Measurements from ENCODE around the gene DPP10. TPM values are rescaled to one million over a fixed set of nuclear protein-coding genes. Genes with fewer than 3 reads are reported as not detected.
"Not testable (repeated sequence)": the region's sequence is repeated elsewhere in the genome, so short reads cannot be mapped to it uniquely, and the experiment has no call there.

DPP10 gene
- total RNA-seq, 2 experiments from 2014 or later = not detected

- CTCF ChIA-PET = no interaction called here
- no peak overlapping the region for H3K4me3 Mint-ChIP-seq
- ATAC-seq (no peak), DNase-seq (no peak)
- no peaks in the 10 kb centered on the region for H3K36me3 Mint-ChIP-seq
- no peaks in the 10 kb centered on the region for H3K27me3 Mint-ChIP-seq
- H3K4me1 Mint-ChIP-seq = no peaks in the 10 kb centered on the region
- no peak overlapping the region for H3K27ac Mint-ChIP-seq
- H3K9me3 Mint-ChIP-seq (ENCODE audit: low read depth) = no peaks in the 10 kb centered on the region
These were observed 22.7 kb downstream of the DPP10 start for GRCh38 chr2:114464961-114465706.

- ATAC-seq = no peak
- no peak for DNase-seq
- no peak overlapping the region for H3K27ac Mint-ChIP-seq
- H3K4me1 Mint-ChIP-seq = no peaks in the 10 kb centered on the region
- H3K36me3 Mint-ChIP-seq = no peaks in the 10 kb centered on the region
- no peak overlapping the region for H3K4me3 Mint-ChIP-seq
- H3K27me3 Mint-ChIP-seq = no peaks in the 10 kb centered on the region
- no peaks in the 10 kb centered on the region for H3K9me3 Mint-ChIP-seq (ENCODE audit: low read depth)
- CTCF ChIA-PET = no interaction called here
These were observed 25.9 kb downstream of the DPP10 start for GRCh38 chr2:114468343-114468742.

GRCh38 chr2:114472246-114472645 lies 29.8 kb downstream of the DPP10 start:
- H3K4me1 Mint-ChIP-seq = no peaks in the 10 kb centered on the region
- no peaks in the 10 kb centered on the region for H3K27me3 Mint-ChIP-seq
- no peak overlapping the region for H3K27ac Mint-ChIP-seq
- no peaks in the 10 kb centered on the region for H3K36me3 Mint-ChIP-seq
- no peak overlapping the region for H3K4me3 Mint-ChIP-seq
- no peak for ATAC-seq
- DNase-seq = no peak
- H3K9me3 Mint-ChIP-seq (ENCODE audit: low read depth) = no peaks in the 10 kb centered on the region
- CTCF ChIA-PET = no interaction called here

DNA sequence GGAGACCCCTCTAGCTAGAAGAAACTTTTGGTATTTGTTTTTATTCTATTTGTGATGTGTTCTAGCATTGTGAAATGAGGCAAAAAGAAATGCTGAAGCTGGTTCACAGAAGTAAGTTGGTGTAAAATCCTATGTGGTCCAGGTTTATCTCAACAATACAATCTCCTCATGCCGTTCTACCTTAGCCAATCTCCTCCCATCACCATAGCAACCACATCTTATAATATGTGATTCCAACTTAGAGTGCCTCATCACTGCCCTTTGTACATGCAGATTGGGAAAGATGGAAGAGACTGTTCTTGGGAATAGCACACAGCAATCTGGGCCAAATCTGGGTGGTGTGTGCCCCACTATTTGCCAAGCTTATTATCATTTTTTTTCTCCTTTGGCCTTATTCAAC lies 30.3 kb downstream of the DPP10 start:
- ATAC-seq (no peak), DNase-seq (no peak)
- no peak overlapping the region for H3K27ac Mint-ChIP-seq
- H3K36me3 Mint-ChIP-seq = no peaks in the 10 kb centered on the region
- H3K27me3 Mint-ChIP-seq = no peaks in the 10 kb centered on the region
- no peak overlapping the region for H3K4me3 Mint-ChIP-seq
- CTCF ChIA-PET = no interaction called here
- H3K9me3 Mint-ChIP-seq (ENCODE audit: low read depth) = no peaks in the 10 kb centered on the region
- H3K4me1 Mint-ChIP-seq = no peaks in the 10 kb centered on the region

DNA sequence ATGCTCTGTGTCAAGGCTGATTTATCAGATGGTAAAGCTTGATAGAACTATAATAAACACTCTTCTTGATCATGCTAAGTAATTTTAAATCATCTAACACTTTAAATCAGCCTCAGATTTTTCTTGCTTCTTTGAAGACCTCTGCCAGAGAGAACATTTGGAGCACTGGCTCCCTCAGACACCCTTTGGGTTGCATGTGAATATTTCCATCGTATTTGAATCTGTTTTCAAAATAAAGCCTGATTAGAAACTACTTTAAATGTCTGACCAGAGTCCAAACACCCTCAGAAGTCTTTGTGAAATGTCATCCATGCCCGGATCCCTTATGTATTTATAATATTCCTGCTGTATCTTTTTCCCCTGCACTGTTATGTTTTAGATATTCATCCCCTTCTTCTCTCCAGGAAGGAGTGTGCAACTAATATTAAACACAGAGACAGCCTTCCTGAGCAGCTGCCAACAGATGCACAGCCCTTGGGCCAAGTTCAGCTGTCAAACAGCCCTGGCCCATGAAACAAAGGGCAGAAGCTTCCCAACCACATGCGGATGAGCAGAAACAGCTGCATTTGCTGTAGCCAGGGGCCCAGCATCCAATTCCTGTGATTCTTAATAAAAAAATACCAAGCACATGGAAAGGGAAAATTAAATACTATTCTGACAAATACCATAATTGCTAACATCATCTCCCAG lies 46.5 kb downstream of the DPP10 start:
- Mint-ChIP-seq H3K4me3 (no peak overlapping the region), H3K27ac (no peak overlapping the region), H3K27me3 (no peaks in the 10 kb centered on the region), H3K9me3 (ENCODE audit: low read depth) (no peaks in the 10 kb centered on the region), H3K36me3 (no peaks in the 10 kb centered on the region), H3K4me1 (no peaks in the 10 kb centered on the region)
- CTCF ChIA-PET = no interaction called here
- ATAC-seq (no peak), DNase-seq (no peak)

DNA sequence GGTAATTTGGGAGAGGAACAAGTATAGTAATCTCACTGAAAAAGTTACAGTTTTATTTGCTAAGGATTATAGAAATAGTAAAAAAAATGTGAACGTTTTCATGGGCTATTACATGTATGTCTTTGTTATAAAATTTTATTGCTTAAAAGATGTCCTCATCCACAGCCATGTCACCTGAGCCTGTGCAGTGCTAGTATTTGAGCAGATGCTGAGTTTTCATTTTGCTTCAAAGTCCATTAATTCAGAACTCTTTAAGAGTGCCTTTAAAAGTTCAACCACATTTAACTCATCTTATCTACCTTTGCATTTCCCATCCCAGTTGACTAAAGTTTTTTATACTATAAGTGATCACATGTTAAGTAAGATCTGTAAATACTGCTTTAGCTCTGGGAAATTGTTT lies 52.6 kb downstream of the DPP10 start:
- DNase-seq (no peak), ATAC-seq (no peak)
- Mint-ChIP-seq H3K27ac (no peak overlapping the region), H3K4me1 (no peaks in the 10 kb centered on the region), H3K9me3 (ENCODE audit: low read depth) (no peaks in the 10 kb centered on the region), H3K27me3 (no peaks in the 10 kb centered on the region), H3K4me3 (no peak overlapping the region), H3K36me3 (no peaks in the 10 kb centered on the region)
- CTCF ChIA-PET = no interaction called here

DNA sequence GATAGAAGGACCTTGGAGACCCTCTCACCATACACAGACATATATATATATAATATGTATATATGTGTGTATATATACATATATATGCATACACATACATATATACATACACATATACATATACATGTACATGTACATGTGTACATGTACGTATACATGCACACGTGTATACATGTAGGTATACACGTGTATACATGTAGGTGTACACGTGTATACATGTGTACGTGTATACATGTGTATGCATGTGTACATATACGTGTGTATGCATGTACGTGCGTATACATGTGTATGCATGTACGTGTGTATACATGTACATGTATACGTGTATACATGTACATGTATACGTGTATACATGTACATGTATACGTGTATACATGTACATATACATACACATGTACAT lies 54.5 kb downstream of the DPP10 start:
- CTCF ChIA-PET = no interaction called here
- H3K36me3 Mint-ChIP-seq = no peaks in the 10 kb centered on the region
- no peak overlapping the region for H3K27ac Mint-ChIP-seq
- H3K4me1 Mint-ChIP-seq = no peaks in the 10 kb centered on the region
- no peak overlapping the region for H3K4me3 Mint-ChIP-seq
- no peaks in the 10 kb centered on the region for H3K9me3 Mint-ChIP-seq (ENCODE audit: low read depth)
- ATAC-seq (no peak), DNase-seq (no peak)
- no peaks in the 10 kb centered on the region for H3K27me3 Mint-ChIP-seq

DNA sequence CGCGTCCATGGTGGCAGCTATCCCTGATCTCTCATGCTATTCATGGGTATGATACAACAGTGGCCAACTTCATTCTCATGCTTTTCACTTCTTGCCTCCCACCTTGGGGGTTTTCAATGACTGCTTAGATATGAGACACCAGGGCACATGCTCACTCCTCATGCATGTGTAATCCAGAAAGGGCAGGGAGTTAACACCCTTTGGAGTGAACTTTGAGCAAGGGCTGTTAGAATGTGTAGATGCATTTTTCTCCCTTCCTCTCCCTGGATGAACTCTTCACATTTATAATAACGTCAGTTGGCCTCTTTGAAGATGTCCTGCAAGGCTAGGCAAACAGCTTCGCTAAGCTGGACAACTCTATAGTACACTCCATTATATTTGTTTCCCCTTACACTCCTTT lies 56.7 kb downstream of the DPP10 start:
- Mint-ChIP-seq H3K27me3 (no peaks in the 10 kb centered on the region), H3K9me3 (ENCODE audit: low read depth) (no peaks in the 10 kb centered on the region), H3K36me3 (no peaks in the 10 kb centered on the region), H3K4me3 (no peak overlapping the region), H3K4me1 (no peaks in the 10 kb centered on the region), H3K27ac (no peak overlapping the region)
- ATAC-seq (no peak), DNase-seq (no peak)
- CTCF ChIA-PET = no interaction called here

GRCh38 chr2:114507744-114508143 lies 65.3 kb downstream of the DPP10 start:
- no peak overlapping the region for H3K4me3 Mint-ChIP-seq
- no peak for DNase-seq
- H3K9me3 Mint-ChIP-seq (ENCODE audit: low read depth) = no peaks in the 10 kb centered on the region
- no peak for ATAC-seq
- no peak overlapping the region for H3K27ac Mint-ChIP-seq
- H3K27me3 Mint-ChIP-seq = no peaks in the 10 kb centered on the region
- CTCF ChIA-PET = no interaction called here
- H3K4me1 Mint-ChIP-seq = no peaks in the 10 kb centered on the region
- no peaks in the 10 kb centered on the region for H3K36me3 Mint-ChIP-seq

GRCh38 chr2:114515882-114516281 lies 73.4 kb downstream of the DPP10 start:
- ATAC-seq = no peak
- no peaks in the 10 kb centered on the region for H3K36me3 Mint-ChIP-seq

DNA sequence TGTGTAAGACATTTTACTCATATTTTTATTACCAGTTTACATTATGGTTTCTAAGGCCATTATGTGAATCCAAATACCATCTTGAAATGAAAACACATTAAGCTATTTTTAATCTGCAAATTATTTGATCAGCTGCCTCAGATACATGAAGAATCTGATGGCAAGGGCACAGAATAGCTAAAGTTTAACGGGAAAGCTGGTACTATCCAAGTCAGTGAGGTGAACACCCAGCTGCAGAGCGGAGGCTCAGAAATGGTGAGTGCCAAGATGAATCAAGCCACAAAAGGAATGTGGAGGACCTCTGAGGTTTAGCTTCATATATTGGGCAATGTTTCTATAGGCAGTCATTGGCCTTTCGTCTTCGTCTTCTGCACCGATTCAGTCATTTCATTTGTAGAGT lies 75.1 kb downstream of the DPP10 start:
- Mint-ChIP-seq H3K4me3 (no peak overlapping the region), H3K27ac (no peak overlapping the region), H3K9me3 (ENCODE audit: low read depth) (no peaks in the 10 kb centered on the region), H3K4me1 (no peaks in the 10 kb centered on the region), H3K27me3 (no peaks in the 10 kb centered on the region), H3K36me3 (no peaks in the 10 kb centered on the region)
- CTCF ChIA-PET = no interaction called here
- ATAC-seq (no peak), DNase-seq (no peak)

More at GRCh38 chr2:114515882-114516281, 73.4 kb downstream of the DPP10 start:
- H3K4me3 Mint-ChIP-seq = no peak overlapping the region
- CTCF ChIA-PET = no interaction called here
- H3K27ac Mint-ChIP-seq = no peak overlapping the region
- H3K9me3 Mint-ChIP-seq (ENCODE audit: low read depth) = no peaks in the 10 kb centered on the region
- H3K27me3 Mint-ChIP-seq = no peaks in the 10 kb centered on the region
- H3K4me1 Mint-ChIP-seq = no peaks in the 10 kb centered on the region
- DNase-seq = no peak

DNA sequence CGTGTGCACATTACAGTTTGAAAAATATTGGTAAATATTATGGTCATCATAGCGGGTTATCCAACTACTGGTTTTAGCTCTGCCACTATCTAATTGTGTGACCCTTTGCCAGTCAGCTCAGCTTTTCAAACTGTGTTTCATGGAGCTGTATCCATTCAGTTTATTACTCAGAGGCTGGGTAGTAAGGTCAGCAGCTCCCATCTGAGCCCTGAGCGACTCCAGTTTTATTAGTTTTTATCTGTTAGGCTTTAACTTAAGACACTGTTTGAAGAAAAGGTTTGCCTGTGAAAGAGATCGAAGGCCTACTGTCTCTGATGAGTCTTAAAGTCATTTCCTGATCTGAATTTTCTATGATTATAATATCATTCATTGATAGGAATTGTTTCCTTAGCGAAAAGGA lies 76.3 kb downstream of the DPP10 start:
- no peaks in the 10 kb centered on the region for H3K27me3 Mint-ChIP-seq
- ATAC-seq = no peak
- H3K27ac Mint-ChIP-seq = no peak overlapping the region
- H3K4me1 Mint-ChIP-seq = no peaks in the 10 kb centered on the region
- CTCF ChIA-PET = no interaction called here
- H3K4me3 Mint-ChIP-seq = no peak overlapping the region
- no peaks in the 10 kb centered on the region for H3K9me3 Mint-ChIP-seq (ENCODE audit: low read depth)
- H3K36me3 Mint-ChIP-seq = no peaks in the 10 kb centered on the region
- DNase-seq = no peak

DNA sequence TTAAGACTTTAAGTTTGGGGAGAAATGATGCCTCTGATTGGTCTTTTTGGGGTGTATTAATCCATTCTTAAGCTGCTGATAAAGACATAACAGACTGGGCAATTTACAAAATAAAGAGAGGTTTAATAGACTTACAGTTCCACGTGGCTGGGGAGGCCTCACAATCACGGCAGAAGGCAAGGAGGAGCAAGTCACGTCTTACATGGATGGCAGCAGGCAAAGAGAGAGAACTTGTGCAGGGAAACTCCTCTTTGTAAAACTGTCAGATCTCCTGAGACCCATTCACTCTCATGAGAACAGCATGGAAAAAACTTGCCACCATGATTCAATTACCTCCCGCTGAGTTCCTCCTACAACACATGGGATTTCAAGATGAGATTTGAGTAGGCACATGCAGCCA lies 80.2 kb downstream of the DPP10 start:
- H3K27ac Mint-ChIP-seq; DNase-seq; CTCF ChIA-PET; H3K36me3 Mint-ChIP-seq; H3K4me1 Mint-ChIP-seq; H3K9me3 Mint-ChIP-seq (ENCODE audit: low read depth); H3K4me3 Mint-ChIP-seq; H3K27me3 Mint-ChIP-seq; ATAC-seq: not testable (repeated sequence)

DNA sequence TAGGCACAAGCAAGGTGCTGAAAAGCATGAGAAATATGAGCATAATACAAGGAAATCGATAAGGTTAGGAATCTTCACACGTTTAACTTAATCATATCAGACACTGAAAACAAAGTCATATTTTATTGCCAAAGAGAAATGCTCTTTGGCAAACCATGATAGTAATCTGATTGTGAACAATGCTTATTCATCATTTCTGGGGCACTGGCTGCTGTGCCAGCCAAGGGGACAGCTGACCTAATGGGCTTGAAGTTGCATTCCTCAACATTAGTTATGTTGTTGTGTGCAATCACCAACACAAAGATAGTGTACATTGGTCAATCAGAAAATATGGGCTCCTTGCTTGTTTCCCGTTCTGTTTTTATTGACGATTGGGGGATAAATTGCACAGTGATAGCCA lies 83.5 kb downstream of the DPP10 start:
- Mint-ChIP-seq H3K27me3 (no peaks in the 10 kb centered on the region), H3K36me3 (no peaks in the 10 kb centered on the region), H3K9me3 (ENCODE audit: low read depth) (no peaks in the 10 kb centered on the region), H3K27ac (no peak overlapping the region), H3K4me1 (no peaks in the 10 kb centered on the region), H3K4me3 (no peak overlapping the region)
- CTCF ChIA-PET = no interaction called here
- ATAC-seq (no peak), DNase-seq (no peak)
